Spleen (tissue), 7 donors: ENCODE data around the gene ZNF774.

Source experiments
- POLR2A ChIP-seq, 3 donors: fragments of 450-650 bp; IDR thresholded peaks; one replicate each; pipeline ENCODE4 v1.5.1; 2017; ENCODE audit warnings: antibody characterized with exemption in 3 of 3, mild to moderate bottlenecking in 1 of 3
- POLR2AphosphoS5 ChIP-seq, 3 donors: sonication (generic); formaldehyde crosslinking; IDR thresholded peaks; one replicate each; pipeline ENCODE4 v1.5.1; 2017; ENCODE audit warnings: antibody characterized with exemption in 3 of 3
- TF ChIP-seq, protein P1 (sequence below), 11 experiments: fragments of 200-600 bp in 7 of 11; fragments of 450-650 bp in 4 of 11; sonication (generic) in 4 of 11; IDR thresholded peaks in 8 of 11; conservative IDR thresholded peaks in 3 of 11; 1 replicate in 7 of 11; 2 replicates in 4 of 11; pipeline versions ENCODE4 v1.4.0 to v1.8.0; 2016 to 2021; ENCODE audit warnings: antibody characterized with exemption in 11 of 11, inconsistent platforms in 4 of 11, mild to moderate bottlenecking in 1 of 11
- donor health status: DM: no; HTN: no; CAD: no; lungs with moderate emphysema.
- donor health status: DM: no; HTN: no; CAD: no.
- donor health status: DM: no; HTN: no; CAD: no.

DNA sequence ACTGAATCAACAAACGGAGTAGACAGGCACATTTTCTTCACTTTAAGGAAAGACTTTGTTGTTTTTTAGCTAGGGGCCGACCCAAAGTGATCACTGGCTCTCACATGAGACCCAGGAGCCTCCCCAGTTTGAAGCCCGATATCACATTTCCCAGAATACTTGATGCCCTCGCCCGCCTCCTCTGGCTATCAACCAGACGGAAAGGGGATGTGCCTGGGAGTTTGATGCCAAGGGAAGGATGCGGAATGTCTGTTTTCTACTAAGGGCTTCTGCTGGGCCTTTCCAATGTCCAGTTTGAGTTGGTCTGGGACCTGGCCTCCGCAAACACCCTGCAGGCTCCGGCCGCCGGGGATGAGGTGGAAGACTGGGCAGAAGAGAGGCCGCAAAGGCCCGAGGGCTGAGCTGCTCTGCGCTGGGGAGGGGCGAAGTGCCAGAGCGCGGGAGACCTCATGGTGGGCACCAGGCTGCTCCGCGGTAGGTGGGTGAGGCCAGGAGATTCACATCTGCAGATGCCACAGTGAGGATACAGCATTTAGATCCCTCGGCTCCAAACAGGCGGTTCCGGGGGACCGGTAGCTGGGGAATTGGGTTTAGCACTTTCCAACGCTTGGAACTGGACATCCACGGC, 491 bp upstream of the ZNF774 start:
- TF ChIP-seq, protein P1, sequence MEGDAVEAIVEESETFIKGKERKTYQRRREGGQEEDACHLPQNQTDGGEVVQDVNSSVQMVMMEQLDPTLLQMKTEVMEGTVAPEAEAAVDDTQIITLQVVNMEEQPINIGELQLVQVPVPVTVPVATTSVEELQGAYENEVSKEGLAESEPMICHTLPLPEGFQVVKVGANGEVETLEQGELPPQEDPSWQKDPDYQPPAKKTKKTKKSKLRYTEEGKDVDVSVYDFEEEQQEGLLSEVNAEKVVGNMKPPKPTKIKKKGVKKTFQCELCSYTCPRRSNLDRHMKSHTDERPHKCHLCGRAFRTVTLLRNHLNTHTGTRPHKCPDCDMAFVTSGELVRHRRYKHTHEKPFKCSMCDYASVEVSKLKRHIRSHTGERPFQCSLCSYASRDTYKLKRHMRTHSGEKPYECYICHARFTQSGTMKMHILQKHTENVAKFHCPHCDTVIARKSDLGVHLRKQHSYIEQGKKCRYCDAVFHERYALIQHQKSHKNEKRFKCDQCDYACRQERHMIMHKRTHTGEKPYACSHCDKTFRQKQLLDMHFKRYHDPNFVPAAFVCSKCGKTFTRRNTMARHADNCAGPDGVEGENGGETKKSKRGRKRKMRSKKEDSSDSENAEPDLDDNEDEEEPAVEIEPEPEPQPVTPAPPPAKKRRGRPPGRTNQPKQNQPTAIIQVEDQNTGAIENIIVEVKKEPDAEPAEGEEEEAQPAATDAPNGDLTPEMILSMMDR (IDR thresholded peaks at IDR 0.05 in 8 of 11, conservative IDR thresholded peaks at IDR 0.05 in 3 of 11): no peak
- TF ChIP-seq POLR2AphosphoS5 (IDR thresholded peaks at IDR 0.05): no peak
- TF ChIP-seq POLR2A (IDR thresholded peaks at IDR 0.05): no peak
